Mammary epithelial cell (primary cell): ENCODE results near the gene ADAMTS3.

Experiments
- CTCF ChIP-seq, 2 donors: IDR thresholded peaks in 1 of 2; conservative IDR thresholded peaks in 1 of 2; 2 replicates each; pipeline ENCODE4 v1.5.1; 2011 to 2012; ENCODE audit warnings: inconsistent platforms in 2 of 2, low read length in 2 of 2, mild to moderate bottlenecking in 2 of 2, control low read depth in 1 of 2, low read depth in 1 of 2; ENCODE audit not compliant: insufficient read depth in 1 of 2; ENCODE audit errors: extremely low read depth in 1 of 2
- EZH2 ChIP-seq: IDR thresholded peaks from 2 replicates; pipeline ENCODE4 v1.6.1; 2012; ENCODE audit warnings: low read length, inconsistent platforms, borderline replicate concordance

- TF ChIP-seq CTCF (conservative IDR thresholded peaks at IDR 0.05 in 1 of 2, IDR thresholded peaks at IDR 0.05 in 1 of 2; ENCODE audit: extremely low read depth in 1 of 2, insufficient read depth in 1 of 2, low read depth in 1 of 2, low read length in 2 of 2) (no peak), EZH2 (no peak)
Observed at GRCh38 chr4:72410158-72410557, 158.9 kb downstream of the ADAMTS3 start.
